OCI-LY3 (cell line): Measurements from ENCODE around the gene MT1M.

Experiments used
- CTCF ChIP-seq: fragments of 200-600, 300-600 bp; sonication (generic); IDR thresholded peaks from 2 replicates; pipeline ENCODE4 v1.5.1; 2014; ENCODE audit warnings: antibody characterized with exemption, low read length, low read depth
- EZH2phosphoT487 ChIP-seq: fragments of 200-600 bp; shearing (Covaris generic); IDR thresholded peaks from 2 replicates; pipeline ENCODE4 v1.6.1; 2018; ENCODE audit warnings: antibody characterized with exemption, mixed run types, low read depth

GRCh38 chr16:56631832-56632155 lies 665 bp upstream of the MT1M start:
- no peak for TF ChIP-seq CTCF
- no peak for TF ChIP-seq EZH2phosphoT487
